NCI-H2171 treated with DMSO at 0.1 percent for 48 hours (cell line): ENCODE results near the gene SIVA1.

Experiments
- DNase-seq: peaks from one replicate; lab custom pipeline; 2025; lab: John Stamatoyannopoulos, UW

Gene SIVA1

DNA sequence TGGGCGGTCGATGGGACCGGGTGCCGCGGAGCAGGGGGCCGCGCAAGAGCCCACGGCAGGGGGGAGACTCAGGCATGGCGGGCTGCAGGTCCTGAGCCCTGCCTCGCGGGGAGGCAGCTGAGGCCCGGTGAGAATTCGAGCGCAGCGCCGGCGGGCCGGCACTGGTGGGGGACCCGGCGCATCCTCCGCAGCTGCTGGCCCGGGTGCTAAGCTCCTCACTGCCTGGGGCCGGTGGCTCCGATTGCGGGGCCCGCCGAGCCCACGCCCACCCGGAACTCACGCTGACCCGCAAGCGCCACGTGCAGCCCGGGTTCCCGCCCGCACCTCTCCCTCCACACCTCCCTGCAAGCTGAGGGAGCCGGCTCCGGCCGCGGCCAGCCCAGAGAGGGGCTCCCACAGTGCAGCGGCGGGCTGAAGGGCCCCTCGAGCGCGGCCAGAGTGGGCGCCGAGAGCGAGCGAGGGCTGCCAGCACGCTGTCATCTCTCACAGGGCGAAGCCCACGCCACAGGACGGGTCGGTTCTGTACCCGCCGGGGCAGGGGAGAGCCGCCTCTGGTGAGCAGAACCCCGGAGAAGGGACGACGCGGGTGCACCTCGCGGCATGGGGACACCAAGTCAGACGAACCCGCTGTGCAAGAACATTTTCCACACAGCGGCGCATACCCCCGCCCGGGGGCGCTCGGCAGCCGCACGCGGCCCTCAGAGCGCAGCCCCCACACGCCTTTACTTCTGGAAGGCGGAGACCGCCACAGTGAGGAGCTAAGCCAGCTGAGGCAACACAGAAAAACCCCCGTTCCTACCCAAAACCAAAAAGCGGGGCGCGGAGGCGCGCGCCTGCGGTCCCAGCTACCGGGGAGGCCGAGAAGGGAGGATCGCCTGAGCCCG is 1.2 kb upstream of the SIVA1 start:
- no peak for DNase-seq

DNA sequence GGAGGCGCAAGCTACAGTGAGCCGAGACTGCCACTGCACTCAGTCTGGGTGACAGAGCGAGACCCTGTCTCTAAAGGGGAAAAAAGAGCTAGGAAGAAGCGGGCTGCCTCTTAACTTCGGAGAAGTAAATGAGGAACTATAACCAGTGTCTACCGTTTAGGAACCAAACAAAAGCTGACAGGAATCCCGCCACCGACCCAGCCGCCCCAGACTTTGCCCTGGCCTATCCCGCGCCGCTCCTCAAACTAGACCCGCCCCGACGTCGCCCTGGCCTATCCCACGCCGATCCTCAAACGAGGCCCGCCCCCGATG is 568 bp upstream of the SIVA1 start:
- no peak for DNase-seq

DNA sequence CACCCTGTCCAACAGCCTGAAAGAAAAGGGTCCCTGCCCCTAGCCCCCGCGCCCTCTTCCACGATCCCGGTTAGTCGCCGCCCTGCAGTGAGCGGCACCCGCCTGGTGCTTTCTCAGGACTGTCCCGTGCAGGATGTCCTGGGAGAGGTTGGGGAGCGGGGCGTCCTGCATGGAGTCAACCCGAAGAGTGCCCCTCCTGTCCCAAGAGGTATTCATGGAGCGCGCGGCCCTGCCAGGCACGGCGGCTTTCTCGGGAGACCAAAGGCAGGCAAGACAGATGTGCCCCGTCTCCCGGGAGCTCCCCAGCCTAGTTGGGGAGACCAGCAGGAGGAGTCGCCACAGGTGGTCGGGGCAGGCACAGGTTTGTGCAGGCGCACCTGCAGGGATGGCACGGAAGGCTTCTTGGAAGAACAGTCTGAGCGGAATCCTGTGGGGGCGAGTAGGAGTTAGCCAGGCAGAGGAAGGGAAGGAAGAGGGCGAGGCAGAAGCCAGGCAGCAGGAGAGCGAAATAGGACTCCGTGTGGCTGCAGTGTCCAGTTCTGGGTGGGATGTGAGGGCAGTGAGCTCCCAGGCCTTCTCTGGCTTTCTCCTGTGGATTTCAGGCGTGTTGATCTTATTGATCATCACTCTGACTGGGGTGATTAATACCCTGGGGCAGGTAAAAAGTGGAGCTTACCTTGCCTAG is 723 bp downstream of the SIVA1 start:
- DNase-seq = peak; percentile 66

DNA sequence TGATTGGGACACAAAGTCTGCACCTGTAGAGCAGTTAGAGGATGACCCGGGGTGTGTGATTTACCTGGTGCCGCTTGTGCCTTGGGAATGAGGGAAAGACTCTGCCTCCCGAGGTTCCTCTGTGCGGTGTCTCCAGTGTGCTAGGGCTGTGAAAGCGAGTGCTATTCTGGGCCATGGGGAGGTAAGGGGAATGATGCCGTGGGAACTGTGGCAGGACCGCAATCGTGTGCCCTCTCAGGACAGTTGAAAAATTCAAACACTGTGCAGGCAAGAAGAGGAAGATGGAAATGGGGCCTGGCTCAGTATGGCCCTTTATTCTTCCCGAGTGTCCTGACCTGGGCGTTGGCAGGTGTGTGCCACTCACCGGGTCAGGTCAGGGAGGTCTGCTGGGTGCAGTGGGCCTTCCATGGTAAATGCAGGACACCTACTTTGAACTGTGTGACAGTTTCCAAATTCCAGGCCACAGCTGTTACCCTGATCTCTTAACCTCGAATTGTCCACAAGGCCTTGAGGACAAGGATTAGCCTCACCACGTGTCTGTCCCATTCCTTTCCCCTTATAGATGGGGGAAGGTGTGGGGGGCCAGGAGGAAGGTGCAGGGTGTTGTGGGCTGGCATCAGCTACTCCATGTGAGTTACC is 1.4 kb downstream of the SIVA1 start:
- DNase-seq = no peak

DNA sequence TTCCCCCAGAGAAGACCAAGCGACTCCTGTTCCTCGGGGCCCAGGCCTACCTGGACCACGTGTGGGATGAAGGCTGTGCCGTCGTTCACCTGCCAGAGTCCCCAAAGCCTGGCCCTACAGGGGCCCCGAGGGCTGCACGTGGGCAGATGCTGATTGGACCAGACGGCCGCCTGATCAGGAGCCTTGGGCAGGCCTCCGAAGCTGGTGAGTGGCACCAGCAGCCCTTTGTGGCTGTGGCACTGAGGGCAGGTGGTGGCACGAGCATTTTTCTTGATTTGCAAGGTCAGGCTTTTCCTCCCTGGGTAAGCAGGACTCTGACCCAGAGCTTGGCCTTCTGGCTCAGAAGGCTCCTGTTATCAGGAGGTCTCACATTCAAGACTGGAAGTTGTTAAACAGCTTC is 2.7 kb downstream of the SIVA1 start:
- DNase-seq = no peak

DNA sequence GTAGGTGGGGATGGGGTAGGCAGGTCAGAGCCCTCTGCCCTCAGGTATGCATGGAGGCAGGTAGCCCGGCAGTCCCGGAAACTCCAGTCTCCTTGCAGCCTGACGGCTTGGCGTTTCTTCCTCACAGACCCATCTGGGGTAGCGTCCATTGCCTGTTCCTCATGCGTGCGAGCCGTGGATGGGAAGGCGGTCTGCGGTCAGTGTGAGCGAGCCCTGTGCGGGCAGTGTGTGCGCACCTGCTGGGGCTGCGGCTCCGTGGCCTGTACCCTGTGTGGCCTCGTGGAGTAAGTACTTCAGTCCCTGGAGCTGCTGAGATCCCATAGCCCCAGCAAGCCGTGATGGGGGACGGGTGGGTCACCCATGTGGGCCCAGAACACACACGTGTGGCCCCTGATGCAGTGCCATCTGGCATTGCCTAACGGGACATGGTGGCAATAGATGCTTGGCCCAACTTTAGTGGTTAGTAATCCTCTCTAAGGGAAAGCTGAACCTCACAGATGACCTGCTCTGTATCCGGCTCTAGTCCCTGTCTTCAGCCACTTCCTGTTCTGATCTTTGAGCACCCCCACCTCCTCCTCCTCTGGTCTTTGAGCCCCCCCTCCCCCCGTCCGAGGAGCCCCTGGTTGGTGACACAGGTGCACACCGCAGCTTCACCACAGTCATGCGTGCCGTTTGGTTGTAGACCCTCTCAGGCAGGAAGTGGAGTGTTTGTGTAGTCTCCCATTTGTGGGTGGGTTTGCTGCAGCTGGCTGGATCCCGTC is 3.7 kb downstream of the SIVA1 start:
- no peak for DNase-seq

DNA sequence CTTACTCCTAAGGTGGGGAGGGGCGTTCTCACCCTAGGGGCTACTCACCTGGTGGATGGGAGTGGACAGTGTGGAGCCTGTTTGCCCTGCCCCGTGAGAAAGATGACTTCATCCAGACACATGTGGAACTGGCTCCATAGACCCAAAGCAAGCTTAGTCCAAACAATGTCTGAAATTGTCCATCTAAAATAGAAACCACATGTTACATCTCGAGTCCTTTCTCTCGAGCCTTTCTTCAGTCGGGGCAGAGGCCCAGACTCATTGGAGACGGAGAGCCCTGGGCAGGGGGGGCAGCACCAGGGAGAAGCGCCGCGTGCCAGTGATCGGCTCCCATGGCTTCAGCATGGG is 4.3 kb downstream of the SIVA1 start:
- DNase-seq = no peak

DNA sequence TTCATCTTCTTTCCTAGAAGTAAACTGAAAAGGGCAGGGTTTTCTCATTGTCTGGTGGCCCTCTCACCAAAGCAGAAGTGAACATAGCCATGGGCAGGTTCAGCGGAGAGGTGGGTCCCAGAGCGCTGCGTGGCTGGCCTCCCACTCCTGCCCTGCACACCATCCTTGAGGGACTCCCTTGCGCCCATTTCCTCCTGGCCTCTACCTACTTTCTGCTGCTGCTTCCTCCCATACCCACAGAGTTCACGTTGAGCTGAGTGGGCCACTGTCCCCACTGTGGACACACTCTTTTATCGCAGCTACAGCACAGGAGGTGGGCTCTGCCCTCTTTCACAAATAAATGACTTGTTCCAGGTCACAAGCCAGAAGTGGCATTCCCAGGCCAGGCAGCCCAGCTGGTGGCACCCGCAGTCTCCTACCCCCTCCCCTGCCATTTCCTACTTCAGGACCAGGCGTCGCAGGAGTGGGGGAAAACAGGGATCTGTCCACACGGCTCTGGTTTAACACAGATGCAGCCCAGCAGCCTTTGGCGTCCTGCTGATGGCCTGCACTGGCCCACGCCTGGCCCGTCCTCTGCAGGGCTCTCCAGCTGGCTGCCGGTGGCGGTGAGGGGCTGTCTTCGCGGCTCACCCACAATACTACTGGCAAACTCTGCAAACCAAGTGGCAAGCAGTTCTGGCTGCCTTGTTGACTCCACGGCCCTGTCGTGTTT is 4.9 kb downstream of the SIVA1 start:
- no peak for DNase-seq

DNA sequence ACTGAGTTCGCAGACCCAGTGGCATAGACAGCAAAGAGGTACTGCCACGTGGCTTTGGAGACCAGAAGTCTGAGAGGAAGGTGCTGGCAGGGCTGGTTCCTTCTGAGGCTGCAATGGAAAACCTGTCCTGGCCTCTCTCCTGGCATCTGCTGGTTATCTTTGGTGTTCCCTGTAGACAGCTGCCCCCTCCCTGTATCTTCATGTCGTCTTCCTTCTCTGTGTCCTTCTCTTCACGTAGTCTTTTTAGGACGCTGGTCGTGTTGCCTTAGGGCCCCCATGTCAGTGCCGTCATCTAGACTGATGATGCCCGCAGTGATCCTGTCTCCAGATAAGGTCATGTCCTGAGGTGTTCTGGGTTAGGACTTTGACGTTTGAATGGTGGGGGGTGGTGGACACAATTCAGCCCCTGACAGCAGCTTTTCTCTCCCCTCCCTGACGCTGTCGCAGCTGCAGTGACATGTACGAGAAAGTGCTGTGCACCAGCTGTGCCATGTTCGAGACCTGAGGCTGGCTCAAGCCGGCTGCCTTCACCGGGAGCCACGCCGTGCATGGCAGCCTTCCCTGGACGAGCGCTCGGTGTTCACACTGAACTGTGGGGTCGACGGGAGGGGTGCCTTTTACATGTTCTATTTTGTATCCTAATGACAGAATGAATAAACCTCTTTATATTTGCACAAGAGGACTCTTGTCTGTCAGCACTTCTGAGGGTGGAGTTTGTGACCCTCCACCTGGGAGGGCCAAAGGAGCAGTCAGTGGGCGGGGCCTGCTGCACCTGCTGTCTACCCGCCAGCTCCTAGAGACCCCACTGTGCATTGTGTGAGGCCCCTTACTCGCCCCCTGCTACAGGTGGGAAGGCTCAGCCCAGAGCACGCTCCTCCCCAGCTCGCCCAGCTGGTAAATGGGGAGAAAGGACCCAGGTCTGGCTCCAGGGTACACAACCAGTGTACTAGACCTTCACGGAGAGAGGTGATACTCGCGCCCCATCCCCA is 6.3 kb downstream of the SIVA1 start:
- no peak for DNase-seq

DNA sequence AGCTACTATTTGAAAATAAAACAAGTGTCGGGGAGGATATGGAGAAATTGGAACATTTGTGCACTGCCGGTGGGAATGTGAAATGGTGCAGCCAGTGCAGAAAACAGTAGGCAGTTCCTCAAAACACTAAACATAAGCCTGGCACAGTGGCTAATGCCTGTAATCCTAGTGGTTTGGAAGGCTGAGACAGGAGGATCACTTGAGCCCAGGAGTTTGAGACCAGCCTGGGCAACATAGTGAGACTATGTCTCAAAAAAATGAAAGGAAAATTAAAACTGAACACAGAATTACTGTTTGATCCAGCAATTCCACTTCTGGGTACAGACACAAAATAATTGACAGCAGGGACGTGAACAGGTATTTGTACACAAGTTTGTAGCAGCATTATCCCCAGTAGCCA is 12.6 kb downstream of the SIVA1 start:
- DNase-seq = no peak

DNA sequence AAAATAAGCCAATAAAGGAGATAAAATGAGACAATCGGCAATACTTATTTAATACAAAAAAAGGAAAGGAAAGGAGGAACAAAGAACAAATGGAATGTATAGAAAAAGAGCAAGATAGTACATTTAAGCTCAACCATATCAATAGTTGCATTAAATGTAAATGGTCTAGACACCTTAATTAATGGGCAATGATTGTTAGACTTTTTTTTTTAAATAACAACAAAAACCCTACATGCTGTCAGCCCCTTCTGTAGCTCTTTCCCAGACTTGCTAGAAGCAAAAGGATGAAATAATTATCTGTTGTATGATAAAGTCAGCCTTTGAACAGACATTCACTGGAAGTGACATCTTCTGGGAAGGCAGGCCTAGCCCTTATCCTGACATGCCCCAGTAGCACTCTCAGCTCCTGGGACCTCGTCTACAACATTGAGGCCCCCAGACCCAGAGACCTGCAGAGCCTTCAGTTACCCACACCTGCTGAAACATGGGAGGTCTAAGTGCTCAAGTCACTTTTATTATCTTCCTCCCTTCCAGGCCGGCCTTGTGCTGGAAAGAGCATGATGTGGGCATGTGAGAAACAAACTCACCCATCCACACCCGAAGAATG is 13.4 kb downstream of the SIVA1 start:
- no peak for DNase-seq

DNA sequence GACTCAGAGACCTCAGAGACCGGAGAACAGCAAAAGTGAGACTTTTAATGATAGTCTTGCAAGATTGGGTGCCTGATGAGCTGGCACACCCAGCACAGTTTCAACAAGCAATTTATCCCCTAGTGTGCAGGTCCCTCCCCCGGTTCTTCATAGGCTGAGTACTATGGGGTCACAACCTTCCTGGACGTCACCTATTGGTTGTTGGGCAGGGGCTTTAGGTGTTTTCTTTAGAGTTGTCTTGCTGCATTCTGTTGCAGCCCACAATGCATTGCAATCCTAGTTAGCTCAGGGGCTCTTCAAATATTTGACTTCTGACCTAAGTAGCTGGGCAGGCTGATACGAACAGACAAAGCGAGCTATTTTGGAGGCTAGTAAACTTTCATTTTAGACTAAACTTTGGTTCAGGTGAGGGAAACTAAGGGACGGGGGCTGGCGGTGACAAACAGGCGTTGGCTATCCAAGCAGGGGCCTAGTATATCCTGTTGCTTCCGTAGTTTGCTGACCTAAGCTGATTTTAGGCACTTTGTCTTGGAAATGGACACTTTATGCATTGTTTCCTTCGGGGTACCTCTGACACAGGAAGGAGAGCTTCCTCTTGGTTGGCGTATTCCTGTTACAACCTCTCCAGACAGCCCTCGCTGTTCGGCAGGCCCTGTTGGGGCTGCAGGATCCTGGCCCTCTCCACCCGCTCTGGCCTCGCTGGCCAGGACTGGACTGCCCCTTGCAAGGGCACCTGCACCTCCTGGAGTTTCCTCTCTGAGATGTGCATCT is 14.1 kb downstream of the SIVA1 start:
- DNase-seq = no peak

DNA sequence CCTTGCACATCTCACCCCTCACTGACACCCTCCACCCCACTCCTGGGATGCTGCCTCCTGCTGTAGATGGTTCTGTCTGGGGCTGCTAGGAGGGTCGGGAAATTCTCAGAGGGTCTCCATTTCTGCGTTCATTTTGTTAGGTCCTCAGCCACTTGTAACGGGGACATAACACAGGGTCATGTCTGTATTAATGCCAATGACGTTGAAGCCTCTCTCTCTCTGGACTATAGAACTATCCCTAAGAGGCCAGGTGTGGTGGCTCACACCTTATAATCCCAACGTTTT is 14.6 kb downstream of the SIVA1 start:
- DNase-seq = no peak

DNA sequence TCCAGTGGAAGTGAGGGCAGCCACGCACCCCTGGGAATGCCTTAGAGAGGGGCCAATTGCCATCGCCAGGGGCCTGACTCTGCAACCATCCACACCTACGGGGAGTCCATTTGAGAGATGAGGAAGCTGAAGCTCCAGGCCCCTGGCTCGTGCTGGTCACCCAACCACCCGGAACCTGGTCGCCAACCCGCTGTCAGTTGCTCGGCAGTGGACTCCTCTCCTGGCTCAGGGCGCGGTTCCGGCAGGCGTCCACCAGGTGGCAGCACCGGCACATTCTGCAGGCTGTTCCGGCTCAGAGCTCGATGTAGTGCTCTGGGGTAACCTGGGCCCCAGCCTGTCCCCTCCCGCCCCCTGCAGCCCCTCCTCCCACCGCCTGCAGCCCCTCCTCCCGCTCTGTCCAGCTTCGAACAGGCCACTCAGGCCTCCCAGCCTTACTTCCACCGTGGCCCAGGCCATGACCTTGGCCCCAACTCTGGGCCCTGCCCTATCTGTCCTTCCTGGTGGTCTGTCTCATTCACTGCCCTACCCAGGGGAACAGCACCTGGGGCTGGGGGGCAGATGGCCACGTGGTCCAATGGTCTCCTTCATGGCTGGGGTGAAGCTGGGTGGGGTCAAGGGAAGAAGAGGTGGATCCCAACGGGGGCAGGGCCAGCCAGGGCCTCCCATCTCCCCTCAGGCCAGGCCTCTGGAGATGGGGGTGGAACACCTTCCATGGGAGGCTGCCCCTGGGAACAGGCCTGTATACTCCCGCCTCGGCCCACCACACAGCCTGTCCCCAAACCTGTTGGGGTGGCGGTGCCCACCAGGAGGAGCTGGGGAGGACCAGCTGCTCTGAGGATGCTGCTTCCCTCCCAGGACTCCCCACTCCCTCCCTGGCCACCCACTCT is 15.7 kb downstream of the SIVA1 start:
- DNase-seq = peak; percentile 67

DNA sequence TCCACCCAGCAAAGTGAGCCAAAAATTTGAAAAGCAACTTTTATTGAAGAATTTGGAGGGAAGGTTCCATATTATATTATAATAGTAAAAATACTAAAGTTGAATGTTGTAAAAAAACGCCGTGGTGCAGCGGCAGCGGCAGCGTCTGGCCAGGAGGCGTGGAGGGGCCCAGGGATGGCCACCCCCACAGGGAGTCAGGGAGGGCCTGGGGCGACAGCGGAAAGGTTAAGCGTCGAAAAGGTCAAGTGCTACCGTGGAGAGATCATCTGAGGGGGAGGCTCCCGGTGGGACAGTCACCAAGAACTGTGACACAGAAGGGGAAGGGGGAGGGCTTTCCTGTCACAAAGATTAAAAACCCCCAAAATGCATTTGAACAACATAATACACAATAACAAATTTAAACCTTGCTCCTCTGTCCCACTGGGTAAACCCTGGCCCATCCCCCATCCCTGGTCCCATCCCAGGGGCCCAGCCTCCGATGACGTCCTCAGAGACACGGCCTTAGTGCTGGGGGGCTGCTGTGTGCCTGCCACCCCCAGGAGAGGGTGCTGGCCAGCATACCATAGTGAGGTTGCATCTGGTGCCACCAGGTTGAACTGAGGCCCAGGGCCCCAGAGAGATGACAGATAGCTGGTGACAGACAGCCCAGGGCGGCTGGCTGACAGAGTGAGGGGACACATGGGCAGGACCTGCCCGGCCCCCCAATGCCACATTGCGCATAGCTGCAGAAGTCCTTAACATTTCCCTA is 16.6 kb downstream of the SIVA1 start:
- DNase-seq = no peak

DNA sequence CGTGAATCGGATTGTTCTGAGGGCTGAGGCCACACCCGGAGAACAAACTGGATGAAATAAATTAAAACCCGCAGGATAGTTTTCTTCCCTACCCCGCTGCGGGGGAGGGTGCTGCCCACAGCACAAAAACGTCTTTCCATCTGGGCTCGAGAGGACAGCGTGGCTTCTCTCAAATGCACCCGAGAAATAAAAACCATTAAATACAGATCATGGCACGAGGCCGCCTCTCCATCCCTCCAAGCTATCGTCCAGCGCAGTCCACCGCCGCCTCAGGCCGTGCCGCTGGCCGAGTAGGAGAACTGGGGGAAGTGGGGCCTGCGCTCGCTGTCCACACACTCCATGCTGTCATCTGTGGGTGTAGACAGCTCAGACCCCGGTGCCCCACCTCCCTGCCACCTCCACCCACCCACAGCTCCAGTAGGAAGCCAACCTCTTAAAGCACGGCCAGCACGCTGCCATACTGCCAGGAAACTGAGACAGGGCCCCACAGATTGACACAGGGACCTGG is 17.2 kb downstream of the SIVA1 start:
- DNase-seq = no peak

DNA sequence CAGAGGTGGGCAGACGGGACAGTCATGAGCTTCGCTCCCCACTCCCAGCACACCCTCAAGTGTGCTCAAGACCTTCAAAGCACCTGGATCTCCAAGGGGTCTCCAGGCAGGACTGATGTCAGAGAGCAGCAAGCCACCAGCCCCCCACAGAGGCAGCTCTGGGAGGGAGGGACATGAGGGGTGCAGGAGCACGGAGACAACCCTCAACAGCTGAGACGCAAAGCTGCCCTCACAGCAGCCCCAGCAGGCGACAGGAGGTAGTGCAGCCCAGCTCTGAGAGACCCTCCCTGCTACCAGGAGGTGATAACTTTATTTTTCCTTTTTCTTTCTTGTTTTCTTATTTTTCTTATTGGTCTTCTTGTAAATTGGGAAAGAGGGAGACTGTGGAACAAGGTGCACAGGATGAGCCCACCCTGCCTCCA is 17.9 kb downstream of the SIVA1 start:
- DNase-seq = no peak

DNA sequence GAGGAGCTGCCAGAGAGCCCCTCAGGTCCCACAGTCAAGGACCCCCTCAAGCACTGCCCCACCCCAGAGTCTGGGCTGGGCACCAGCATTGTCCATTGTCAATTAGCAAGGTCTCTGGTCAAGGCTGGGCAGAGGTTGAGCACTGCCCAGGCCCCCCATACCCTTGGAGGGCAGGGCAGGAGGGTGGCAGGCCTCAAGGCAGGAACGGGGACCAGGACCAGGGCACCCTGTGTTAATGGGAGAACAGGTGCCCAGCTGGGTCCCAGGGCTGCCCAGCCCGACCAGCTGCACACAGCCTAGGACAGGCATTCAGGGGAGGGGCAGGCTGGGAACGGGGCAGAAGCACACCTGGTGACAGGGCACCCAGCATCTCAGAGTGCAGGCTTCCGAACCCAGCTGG is 18.4 kb downstream of the SIVA1 start:
- no peak for DNase-seq
